Measurements from ENCODE around the gene KLHL35. TPM values are rescaled to one million over a fixed set of nuclear protein-coding genes. Genes with fewer than 3 reads are reported as not detected.

The KLHL35 gene
- total and polyA plus RNA-seq, 12 donors: 0.25 to 3.5 (median 0.93) TPM

DNA sequence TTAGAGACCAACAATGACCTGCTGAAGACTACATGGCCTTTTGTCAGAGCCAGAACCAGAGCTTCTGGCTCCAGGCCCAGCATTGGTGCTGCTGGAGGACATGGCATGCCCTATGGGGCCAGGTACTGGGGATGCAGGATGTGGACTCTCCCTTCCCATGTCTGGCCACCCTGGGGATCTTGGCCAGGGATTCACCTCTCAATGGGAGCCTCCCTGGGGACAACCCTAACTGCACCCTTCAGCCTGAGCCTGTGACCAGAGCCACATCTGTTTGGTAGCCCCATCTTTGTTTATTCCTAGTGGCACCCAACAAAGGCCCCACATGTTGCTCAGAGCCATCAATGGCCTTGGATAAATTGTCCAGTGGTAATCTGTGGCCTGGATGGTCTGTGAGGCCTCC, 5.8 kb downstream of the KLHL35 start:
- no peak overlapping the region for H3K4me3 ChIP-seq
- intact Hi-C loops (cut with DNase I): no loop called here
- H3K27me3 ChIP-seq: peaks cover 2% of the 10 kb centered on the region
- TF ChIP-seq POLR2A (IDR thresholded peaks at IDR 0.05) (no peak), CTCF (IDR thresholded peaks at IDR 0.05) (no peak)
- no peak for DNase-seq
- peaks cover 0 to 4% of the 10 kb centered on the region in 2 donors for H3K4me1 ChIP-seq (replicated peaks in 1 of 2)
- H3K27ac ChIP-seq: no peak overlapping the region
- H3K36me3 ChIP-seq (replicated peaks in 1 of 2): no peaks in the 10 kb centered on the region
- no peaks in the 10 kb centered on the region for H3K9me3 ChIP-seq (replicated peaks in 1 of 3)

- Histone ChIP-seq H3K36me3 (replicated peaks in 1 of 2) (no peaks in the 10 kb centered on the region), H3K9me3 (replicated peaks in 1 of 3) (no peaks in the 10 kb centered on the region), H3K4me3 (no peak overlapping the region), H3K27me3 (no peaks in the 10 kb centered on the region), H3K27ac (no peak overlapping the region), H3K4me1 (replicated peaks in 1 of 2) (peaks cover 0 to 4% of the 10 kb centered on the region in 2 donors)
- WGBS, 4 donors: 88 to 93% (median 90%) methylated on average over 5 of the region's 5 CpGs
- intact Hi-C loops (cut with DNase I): no loop called here
- TF ChIP-seq POLR2A (IDR thresholded peaks at IDR 0.05) (no peak), CTCF (IDR thresholded peaks at IDR 0.05) (no peak)
- DNase-seq: no peak
Observed at GRCh38 chr11:75426720-75427086, 6.3 kb downstream of the KLHL35 start.

- intact Hi-C loops (cut with DNase I): no loop called here
- 80 to 87% (median 81%) methylated on average over 14 to 29 of the region's 29 CpGs for WGBS, 4 donors
- Histone ChIP-seq H3K9me3 (replicated peaks in 1 of 3) (no peaks in the 10 kb centered on the region), H3K4me1 (replicated peaks in 1 of 2) (peaks cover 0 to 4% of the 10 kb centered on the region in 2 donors), H3K4me3 (no peak overlapping the region), H3K27ac (no peak overlapping the region), H3K36me3 (replicated peaks in 1 of 2) (no peaks in the 10 kb centered on the region), H3K27me3 (no peaks in the 10 kb centered on the region)
- DNase-seq: no peak
- TF ChIP-seq CTCF (IDR thresholded peaks at IDR 0.05): no peak
- no peak for TF ChIP-seq POLR2A (IDR thresholded peaks at IDR 0.05)
Observed at GRCh38 chr11:75425422-75425821, 7.6 kb downstream of the KLHL35 start.

GRCh38 chr11:75424396-75424795, 8.6 kb downstream of the KLHL35 start:
- WGBS, 4 donors: 92 to 98% (median 94%) methylated on average over 1 of the region's 1 CpG
- TF ChIP-seq CTCF (IDR thresholded peaks at IDR 0.05) (no peak), POLR2A (IDR thresholded peaks at IDR 0.05) (no peak)
- no peak overlapping the region for H3K4me3 ChIP-seq
- H3K36me3 ChIP-seq (replicated peaks in 1 of 2): no peaks in the 10 kb centered on the region
- no peak for DNase-seq
- no peak overlapping the region for H3K27ac ChIP-seq
- no peaks in the 10 kb centered on the region for H3K9me3 ChIP-seq (replicated peaks in 1 of 3)
- H3K4me1 ChIP-seq (replicated peaks in 1 of 2): no peaks in the 10 kb centered on the region
- no peaks in the 10 kb centered on the region for H3K27me3 ChIP-seq
- intact Hi-C loops (cut with DNase I): no loop called here
